ENCODE measurements around the gene VGF. TPM values are rescaled to one million over a fixed set of nuclear protein-coding genes. Genes with fewer than 3 reads are reported as not detected.
"Not testable (repeated sequence)": the region's sequence is repeated elsewhere in the genome, so short reads cannot be mapped to it uniquely, and the experiment has no call there.

Gene VGF
- total RNA-seq, 1 donor from 2014 or later: 0.11 TPM

- ChIA-PET POLR2A (interaction anchor here (0.7 kb wide), 1 partner anchor 225 kb away, joined by 5 read pairs; no protein-coding TSS in a partner anchor), CTCF (no interaction called here)
- Mint-ChIP-seq H3K27ac (no peak overlapping the region), H3K4me3 (no peak overlapping the region), H3K36me3 (ENCODE audit: low read depth) (no peaks in the 10 kb centered on the region), H3K9me3 (no peaks in the 10 kb centered on the region), H3K4me1 (peaks cover under 1% of the 10 kb centered on the region), H3K27me3 (peaks cover 12% of the 10 kb centered on the region)
- no peak for ATAC-seq (ENCODE audit: low read depth)
- DNase-seq: no peak
- TF ChIP-seq CTCF (IDR thresholded peaks at IDR 0.05): no peak
- intact Hi-C loops (cut with micrococcal nuclease): no loop called here
These were observed 48.5 kb downstream of the VGF start for GRCh38 chr7:101116898-101117297.

DNA sequence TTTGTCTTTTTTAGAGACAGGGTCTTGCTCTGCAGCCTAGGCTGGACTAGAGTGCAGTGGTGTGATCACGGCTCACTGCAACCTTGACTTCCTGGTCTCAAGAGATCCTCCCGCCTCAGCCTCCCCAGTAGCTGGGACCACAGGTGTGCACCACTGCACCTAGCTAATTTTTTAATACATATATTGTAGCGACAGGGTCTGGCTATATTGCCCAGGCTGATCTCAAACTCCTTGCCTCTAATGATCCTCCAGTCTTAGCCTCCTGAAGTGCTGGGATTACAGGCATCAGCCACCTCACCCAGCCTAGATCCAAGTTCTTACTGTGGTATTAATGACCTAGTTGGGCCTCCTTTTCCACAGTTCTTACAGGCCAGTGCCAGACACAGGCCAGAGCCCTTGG, 50.2 kb downstream of the VGF start:
- CTCF ChIA-PET: no interaction called here

DNA sequence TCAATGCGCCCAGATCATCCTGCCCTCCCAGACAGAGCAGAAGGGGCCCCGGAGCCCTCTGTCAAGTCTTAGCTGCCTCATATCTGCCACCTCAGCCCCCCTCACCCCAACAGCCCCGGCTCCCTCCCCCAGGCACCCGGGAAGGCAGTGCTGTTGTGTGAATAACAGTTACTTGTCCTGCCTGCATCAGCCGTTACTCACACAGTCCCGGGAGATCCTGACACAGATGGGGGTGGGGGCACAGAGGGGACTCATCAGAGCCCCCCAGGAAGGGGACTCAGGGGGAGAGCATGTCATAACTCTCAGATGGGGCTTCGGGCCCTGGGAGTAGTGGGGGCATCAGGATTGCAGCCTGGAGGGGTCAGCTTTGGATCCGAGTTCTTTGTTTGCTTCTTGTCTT, 50.9 kb downstream of the VGF start:
- no peaks in the 10 kb centered on the region for H3K9me3 Mint-ChIP-seq
- POLR2A ChIA-PET: no interaction called here
- H3K4me3 Mint-ChIP-seq: no peak overlapping the region
- no peak for DNase-seq
- ATAC-seq (ENCODE audit: low read depth): no peak
- no peaks in the 10 kb centered on the region for H3K4me1 Mint-ChIP-seq
- intact Hi-C loops (cut with micrococcal nuclease): no loop called here
- H3K27me3 Mint-ChIP-seq: peaks cover 3% of the 10 kb centered on the region
- H3K36me3 Mint-ChIP-seq (ENCODE audit: low read depth): no peaks in the 10 kb centered on the region
- no peak overlapping the region for H3K27ac Mint-ChIP-seq
- TF ChIP-seq CTCF (IDR thresholded peaks at IDR 0.05): no peak
- CTCF ChIA-PET: no interaction called here

More for the DNA sequence above, 50.2 kb downstream of the VGF start:
- Mint-ChIP-seq H3K9me3 (no peaks in the 10 kb centered on the region), H3K4me3 (no peak overlapping the region), H3K27ac (no peak overlapping the region), H3K36me3 (ENCODE audit: low read depth) (no peaks in the 10 kb centered on the region), H3K4me1 (no peaks in the 10 kb centered on the region), H3K27me3 (peaks cover 9% of the 10 kb centered on the region)
- no peak for DNase-seq
- TF ChIP-seq CTCF (IDR thresholded peaks at IDR 0.05): no peak
- intact Hi-C loops (cut with micrococcal nuclease): no loop called here
- POLR2A ChIA-PET: no interaction called here
- no peak for ATAC-seq (ENCODE audit: low read depth)

GRCh38 chr7:101113836-101114235, 51.5 kb downstream of the VGF start:
- no peaks in the 10 kb centered on the region for H3K9me3 Mint-ChIP-seq
- intact Hi-C loops (cut with micrococcal nuclease): no loop called here
- no peak for DNase-seq
- TF ChIP-seq CTCF (IDR thresholded peaks at IDR 0.05): no peak
- no peak for ATAC-seq (ENCODE audit: low read depth)
- H3K4me3 Mint-ChIP-seq: no peak overlapping the region
- H3K36me3 Mint-ChIP-seq (ENCODE audit: low read depth): no peaks in the 10 kb centered on the region
- POLR2A ChIA-PET: no interaction called here
- no peaks in the 10 kb centered on the region for H3K4me1 Mint-ChIP-seq
- CTCF ChIA-PET: interaction anchor here (0.7 kb wide), 1 partner anchor 30 kb away, joined by 6 read pairs; no protein-coding TSS in a partner anchor
- peaks cover 3% of the 10 kb centered on the region for H3K27me3 Mint-ChIP-seq
- H3K27ac Mint-ChIP-seq: no peak overlapping the region

DNA sequence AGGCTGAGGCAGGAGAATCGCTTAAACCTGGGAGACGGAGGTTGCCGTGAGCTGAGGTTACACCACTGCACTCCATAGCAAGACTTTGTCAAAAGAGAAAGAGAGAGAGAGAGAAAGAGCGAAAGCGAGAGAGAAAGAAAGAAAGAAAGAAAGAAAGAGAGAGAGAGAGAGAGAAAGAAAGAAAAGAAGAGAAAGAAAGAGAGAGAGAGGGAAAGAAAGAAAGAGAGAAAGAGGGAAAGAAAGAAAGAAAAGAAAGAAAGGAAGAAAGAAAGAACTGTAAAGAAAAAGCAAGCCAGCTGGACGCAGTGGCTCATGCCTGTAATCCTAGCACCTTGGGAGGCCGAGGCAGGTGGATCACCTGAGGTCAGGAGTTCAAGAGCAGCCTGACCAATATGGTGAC, 52.2 kb downstream of the VGF start:
- H3K27me3 Mint-ChIP-seq; DNase-seq; ATAC-seq (ENCODE audit: low read depth); intact Hi-C loops (cut with micrococcal nuclease); H3K4me1 Mint-ChIP-seq; H3K36me3 Mint-ChIP-seq (ENCODE audit: low read depth); POLR2A ChIA-PET; H3K9me3 Mint-ChIP-seq; H3K4me3 Mint-ChIP-seq; H3K27ac Mint-ChIP-seq: not testable (repeated sequence)
- CTCF ChIA-PET: interaction anchor here (0.7 kb wide), 1 partner anchor 31 kb away, joined by 6 read pairs; no protein-coding TSS in a partner anchor

Other genes starting within 250 kb of the VGF start
- not detected in 2 replicates for gene MUC3A, start 216.0 kb downstream of the VGF start, total RNA-seq
- gene MUC12, start 196.0 kb downstream of the VGF start, total RNA-seq: not detected in 2 replicates
- gene MUC17, start 145.5 kb downstream of the VGF start, total RNA-seq: not detected in 2 replicates
- gene TRIM56, start 80.1 kb downstream of the VGF start, total RNA-seq: 53.0 and 57.5 TPM in 2 replicates
- not detected in 2 replicates for gene SERPINE1, start 38.5 kb downstream of the VGF start, total RNA-seq
- 19.2 and 22.7 TPM in 2 replicates for gene AP1S1, start 11.1 kb downstream of the VGF start, total RNA-seq
- not detected in 2 replicates for gene NAT16, start 14.7 kb upstream of the VGF start, total RNA-seq
- gene MOGAT3, start 35.5 kb upstream of the VGF start, total RNA-seq: not detected in 2 replicates
- gene PLOD3, start 52.0 kb upstream of the VGF start, total RNA-seq: 29.8 and 40.0 TPM in 2 replicates
- gene ZNHIT1, start 52.6 kb upstream of the VGF start, total RNA-seq: 37.6 and 43.4 TPM in 2 replicates
- gene CLDN15, start 72.2 kb upstream of the VGF start, total RNA-seq: 16.6 and 21.0 TPM in 2 replicates
- gene FIS1, start 79.5 kb upstream of the VGF start, total RNA-seq: 113 and 117 TPM in 2 replicates
- 9.8 and 10.7 TPM in 2 replicates for gene IFT22, start 156.2 kb upstream of the VGF start, total RNA-seq
- gene COL26A1, start 197.3 kb upstream of the VGF start, total RNA-seq: not detected in 2 replicates